Endothelial cell of umbilical vein (primary cell): ENCODE measurements around the gene MPIG6B. TPM values are rescaled to one million over a fixed set of nuclear protein-coding genes. Genes with fewer than 3 reads are reported as not detected.

ENCODE experiments used
- BruUV-seq: library from RNA; stranded (reverse); fragments of 400-500 nt; replicated peaks from 2 replicates; lab custom pipeline; 2021; lab: Mats Ljungman, UMichigan
- CTCF ChIA-PET: fragments of 300-600, 350-600 bp; sonication (Branson Sonifier 250); formaldehyde crosslinking; loops from one replicate; lab custom pipeline; 2021; ENCODE audit warnings: antibody characterized with exemption, inconsistent platforms; lab: Charles Lee
- POLR2A ChIA-PET: fragments of 300-600, 350-600 bp; sonication (Branson Sonifier 250); formaldehyde crosslinking; loops from one replicate; lab custom pipeline; 2021; ENCODE audit warnings: antibody characterized with exemption, inconsistent platforms; lab: Charles Lee
- DNase-seq: peaks from one replicate; pipeline ENCODE4 v3.0.0-alpha.2; 2011; ENCODE audit warnings: low read depth, low spot score
- FAIRE-seq: peaks from 2 replicates; lab custom pipeline; 2011; peaks lifted over from hg19 to GRCh38; lab: Jason Lieb, UNC
- H2AFZ ChIP-seq: 2 replicates; pipeline ENCODE4 v1.6.0; 2012; ENCODE audit warnings: low read depth, low read length, control low read depth, inconsistent platforms
- H3K27ac ChIP-seq: 2 replicates; pipeline ENCODE4 v1.5.1; 2011; ENCODE audit warnings: low read depth, mild to moderate bottlenecking, control low read depth, low read length, moderate library complexity; ENCODE audit not compliant: insufficient read depth
- H3K27me3 ChIP-seq, 2 experiments: 2 replicates each; pipeline versions ENCODE4 v1.6.0 to v1.6.1; 2011; ENCODE audit warnings: low read length in 2 of 2, mixed read lengths in 1 of 2; ENCODE audit not compliant: control insufficient read depth in 2 of 2, insufficient read depth in 2 of 2
- H3K36me3 ChIP-seq, 2 experiments: 2 replicates in 1 of 2; 3 replicates in 1 of 2; pipeline ENCODE4 v1.5.1; 2011; ENCODE audit warnings: low read length in 2 of 2, mild to moderate bottlenecking in 1 of 2, moderate library complexity in 1 of 2; ENCODE audit not compliant: control insufficient read depth in 2 of 2, insufficient read depth in 2 of 2; ENCODE audit errors: extremely low read depth in 1 of 2
- H3K4me1 ChIP-seq: 3 replicates; pipeline ENCODE4 v1.5.1; 2011; ENCODE audit warnings: mild to moderate bottlenecking, low read length; ENCODE audit not compliant: control insufficient read depth, insufficient read depth; ENCODE audit errors: extremely low read depth
- H3K4me2 ChIP-seq: 2 replicates; pipeline ENCODE4 v1.6.1; 2011; ENCODE audit warnings: low read length, control low read depth, mixed read lengths; ENCODE audit not compliant: insufficient read depth
- H3K4me3 ChIP-seq, 3 experiments: fragments of 200-600 bp in 1 of 3; sonication (generic), shearing (Covaris generic) in 1 of 3; replicated peaks in 1 of 3; 2 replicates each; pipeline ENCODE4 v1.5.1; 2011 to 2016; ENCODE audit warnings: control low read depth in 3 of 3, low read length in 3 of 3, mild to moderate bottlenecking in 2 of 3, inconsistent platforms in 1 of 3, low read depth in 1 of 3, moderate library complexity in 1 of 3; ENCODE audit not compliant: insufficient read depth in 1 of 3
- H3K79me2 ChIP-seq: 2 replicates; pipeline ENCODE4 v1.6.0; 2012; ENCODE audit warnings: low read length, inconsistent platforms; ENCODE audit not compliant: control insufficient read depth, insufficient read depth
- H3K9ac ChIP-seq: replicated peaks from 2 replicates; pipeline ENCODE3; 2011; ENCODE audit warnings: low read length, control low read depth; ENCODE audit not compliant: insufficient read depth; ENCODE audit errors: extremely low read depth
- H3K9me1 ChIP-seq: replicated peaks from 3 replicates; pipeline ENCODE4 v1.6.0; 2011; ENCODE audit warnings: mild to moderate bottlenecking, low read length; ENCODE audit not compliant: control insufficient read depth, insufficient read depth; ENCODE audit errors: extremely low read depth
- H3K9me3 ChIP-seq: replicated peaks from 2 replicates; pipeline ENCODE4 v1.5.1; 2012; ENCODE audit warnings: low read length, inconsistent platforms; ENCODE audit not compliant: control insufficient read depth, insufficient read depth
- H4K20me1 ChIP-seq: replicated peaks from 2 replicates; pipeline ENCODE3; 2011; ENCODE audit warnings: mild to moderate bottlenecking, low read length; ENCODE audit not compliant: control insufficient read depth, insufficient read depth; ENCODE audit errors: extremely low read depth
- EZH2 ChIP-seq: IDR thresholded peaks from 2 replicates; pipeline ENCODE4 v1.6.1; 2012; ENCODE audit warnings: borderline replicate concordance, low read depth, mild to moderate bottlenecking, moderate library complexity, low read length, inconsistent platforms; ENCODE audit not compliant: severe bottlenecking
- FOS ChIP-seq: IDR thresholded peaks from 2 replicates; pipeline ENCODE4 v1.6.1; 2011; ENCODE audit warnings: mild to moderate bottlenecking, low read length, moderate library complexity, borderline replicate concordance; ENCODE audit not compliant: insufficient read depth
- GATA2 ChIP-seq: IDR thresholded peaks from 2 replicates; pipeline ENCODE4 v1.7.0; 2011; ENCODE audit warnings: low read depth, mild to moderate bottlenecking, moderate library complexity, mixed read lengths, low read length; ENCODE audit not compliant: insufficient read length, insufficient read depth
- JUN ChIP-seq: IDR thresholded peaks from 2 replicates; pipeline ENCODE4 v1.6.1; 2011; ENCODE audit warnings: borderline replicate concordance, low read depth; ENCODE audit not compliant: insufficient read length, insufficient read depth
- MYC ChIP-seq: IDR thresholded peaks from one replicate; pipeline ENCODE4 v1.6.1; 2011; ENCODE audit warnings: mild to moderate bottlenecking, low read depth, low read length
- POLR2A ChIP-seq: IDR thresholded peaks from 2 replicates; pipeline ENCODE4 v1.6.1; 2012; ENCODE audit warnings: low read depth, mild to moderate bottlenecking, control low read depth, low read length
- POLR2AphosphoS5 ChIP-seq: IDR thresholded peaks from 2 replicates; pipeline ENCODE4 v1.6.1; 2012; ENCODE audit warnings: low read depth, mild to moderate bottlenecking, control low read depth, low read length, moderate library complexity; ENCODE audit not compliant: insufficient read depth
- dilution Hi-C: fragments of 300-500 bp; cut with MboI; formaldehyde crosslinking; loops from one replicate; pipeline ENCODE4 v1.15.0; 2019; ENCODE audit warnings: low sequenced_read_pairs; ENCODE audit not compliant: extremely low pct_ligation_motif_present
- intact Hi-C: fragments of 100-400 bp; cut with micrococcal nuclease; formaldehyde crosslinking; loops from one replicate; pipeline ENCODE4 v1.10.0; 2022
- polyA plus RNA-seq, 4 experiments: library from polyadenylated mRNA; depleted of rRNA in 3 of 4; stranded (reverse) in 3 of 4; unstranded in 1 of 4; fragments of >200 nt; gene quantifications; 2 replicates each; pipeline versions ENCODE4 v1.2.1 to v1.2.3, GENCODE V29; 2011 to 2012; ENCODE audit warnings: missing spikeins in 1 of 4
- total RNA-seq: library from RNA; stranded (reverse); gene quantifications from 2 replicates; pipeline ENCODE4 v1.2.3, GENCODE V29; 2021
- TF ChIP-seq, protein P1 (sequence below): IDR thresholded peaks from 2 replicates; pipeline ENCODE4 v1.6.1; 2011; ENCODE audit not compliant: insufficient read depth, insufficient read length
- TF ChIP-seq, protein P2 (sequence below), 2 donors: IDR thresholded peaks; 1 replicate in 1 of 2; 2 replicates in 1 of 2; pipeline ENCODE4 v1.5.1; 2011; ENCODE audit warnings: low read length in 2 of 2, mild to moderate bottlenecking in 2 of 2, moderate library complexity in 2 of 2, control low read depth in 1 of 2, inconsistent platforms in 1 of 2, low read depth in 1 of 2; ENCODE audit not compliant: insufficient read depth in 1 of 2; ENCODE audit errors: extremely low read depth in 1 of 2

The MPIG6B gene
- total and polyA plus RNA-seq, 2 donors (not counting 3 experiments of a cell fraction or from before 2014, with no cell fraction given) = not detected

DNA sequence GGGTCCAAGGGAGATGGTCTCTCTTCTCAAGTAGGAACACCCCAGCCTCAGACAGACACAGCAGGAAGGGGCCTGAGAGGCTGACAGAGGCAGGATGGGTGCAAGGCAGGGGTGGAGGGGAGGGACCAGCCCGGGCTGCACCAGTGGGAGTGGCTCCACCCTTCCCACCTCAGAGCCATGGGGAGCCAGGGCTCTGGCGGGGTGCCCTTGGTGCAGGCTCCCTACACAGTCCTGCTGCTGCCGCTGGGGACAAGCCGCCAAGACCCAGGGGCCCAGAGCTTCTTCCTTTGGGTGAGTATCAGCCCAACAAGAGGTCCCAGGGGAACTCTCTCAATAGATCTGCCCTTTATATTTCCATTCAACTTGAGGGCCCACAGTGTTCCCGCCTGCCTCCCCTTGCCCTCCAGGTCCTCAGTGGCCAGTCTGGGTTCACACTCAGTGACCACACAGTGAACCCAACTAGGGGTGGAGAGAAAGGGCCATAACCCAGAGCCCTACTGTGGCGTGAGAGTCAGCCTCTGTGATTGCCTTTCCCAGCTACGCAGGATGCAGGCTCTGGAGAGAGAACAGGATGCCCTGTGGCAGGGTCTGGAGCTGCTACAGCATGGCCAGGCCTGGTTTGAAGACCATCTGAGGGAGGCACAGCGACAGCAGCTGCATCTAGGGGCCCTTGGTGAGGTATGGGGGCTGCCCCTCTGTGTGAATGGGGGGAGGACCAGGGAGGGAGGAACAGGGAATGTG is 39.9 kb downstream of the MPIG6B start:
- TF ChIP-seq FOS = no peak
- TF ChIP-seq POLR2A = no peak
- TF ChIP-seq EZH2 = no peak
- TF ChIP-seq JUN = no peak
- TF ChIP-seq GATA2 = no peak
- TF ChIP-seq MYC = no peak
- TF ChIP-seq, protein P1, sequence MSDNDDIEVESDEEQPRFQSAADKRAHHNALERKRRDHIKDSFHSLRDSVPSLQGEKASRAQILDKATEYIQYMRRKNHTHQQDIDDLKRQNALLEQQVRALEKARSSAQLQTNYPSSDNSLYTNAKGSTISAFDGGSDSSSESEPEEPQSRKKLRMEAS = no peak
- intact Hi-C loops = no loop called here
- H4K20me1 ChIP-seq = no peaks in the 10 kb centered on the region
- H3K27me3 ChIP-seq = no peaks in the 10 kb centered on the region
- ChIA-PET POLR2A (no interaction called here), CTCF (interaction anchor here (0.7 kb wide), 1 partner anchor 33 kb away, joined by 3 read pairs; no protein-coding TSS in a partner anchor)
- H3K36me3 ChIP-seq = peaks cover 2% of the 10 kb centered on the region in 2 experiments
- no peaks in the 10 kb centered on the region for H3K79me2 ChIP-seq
- FAIRE-seq = no peak
- dilution Hi-C loops = no loop called here
- H3K27ac ChIP-seq = peak overlapping the region; percentile 2
- H3K4me3 ChIP-seq = no peak overlapping the region
- H2AFZ ChIP-seq = no peak overlapping the region
- no peaks in the 10 kb centered on the region for H3K9me3 ChIP-seq
- H3K4me2 ChIP-seq = no peak overlapping the region
- H3K9ac ChIP-seq = no peak overlapping the region
- no TSS peak for BruUV-seq
- DNase-seq = no peak
- H3K4me1 ChIP-seq = no peaks in the 10 kb centered on the region
- H3K9me1 ChIP-seq = no peaks in the 10 kb centered on the region

DNA sequence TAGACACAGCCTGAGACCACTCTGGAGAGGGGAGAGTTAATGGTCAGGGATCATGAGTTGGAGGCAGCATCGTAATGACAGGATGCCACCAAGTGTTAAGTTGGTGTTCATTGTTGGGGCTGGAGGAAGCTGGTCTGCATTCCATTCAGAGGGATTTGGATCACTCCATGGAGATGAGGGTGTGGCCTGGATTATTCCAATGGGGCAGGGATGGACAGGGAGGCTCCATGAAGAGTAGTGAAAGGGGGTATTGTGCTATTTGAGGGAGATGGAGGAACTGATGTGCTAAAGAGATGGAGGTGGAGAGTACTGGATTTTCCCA is 40.4 kb downstream of the MPIG6B start:
- no peak overlapping the region for H3K9ac ChIP-seq
- no peak overlapping the region for H3K4me2 ChIP-seq
- H3K4me1 ChIP-seq = no peaks in the 10 kb centered on the region
- intact Hi-C loops (no loop called here), dilution Hi-C loops (no loop called here)
- CTCF ChIA-PET = interaction anchor here (0.5 to 0.7 kb wide), 2 partner anchors 27 to 34 kb away, joined by 3 read pairs; no protein-coding TSS in a partner anchor
- no peaks in the 10 kb centered on the region for H3K27me3 ChIP-seq
- DNase-seq (peak; percentile 29), FAIRE-seq (peak; percentile 37)
- POLR2A ChIA-PET = no interaction called here
- no peaks in the 10 kb centered on the region for H3K79me2 ChIP-seq
- no peak overlapping the region for H3K27ac ChIP-seq
- H3K9me1 ChIP-seq = no peaks in the 10 kb centered on the region
- no peaks in the 10 kb centered on the region for H3K9me3 ChIP-seq
- peaks cover 2% of the 10 kb centered on the region in 2 experiments for H3K36me3 ChIP-seq
- BruUV-seq = no TSS peak
- no peak overlapping the region for H2AFZ ChIP-seq
- TF ChIP-seq JUN = no peak
- TF ChIP-seq, protein P2, sequence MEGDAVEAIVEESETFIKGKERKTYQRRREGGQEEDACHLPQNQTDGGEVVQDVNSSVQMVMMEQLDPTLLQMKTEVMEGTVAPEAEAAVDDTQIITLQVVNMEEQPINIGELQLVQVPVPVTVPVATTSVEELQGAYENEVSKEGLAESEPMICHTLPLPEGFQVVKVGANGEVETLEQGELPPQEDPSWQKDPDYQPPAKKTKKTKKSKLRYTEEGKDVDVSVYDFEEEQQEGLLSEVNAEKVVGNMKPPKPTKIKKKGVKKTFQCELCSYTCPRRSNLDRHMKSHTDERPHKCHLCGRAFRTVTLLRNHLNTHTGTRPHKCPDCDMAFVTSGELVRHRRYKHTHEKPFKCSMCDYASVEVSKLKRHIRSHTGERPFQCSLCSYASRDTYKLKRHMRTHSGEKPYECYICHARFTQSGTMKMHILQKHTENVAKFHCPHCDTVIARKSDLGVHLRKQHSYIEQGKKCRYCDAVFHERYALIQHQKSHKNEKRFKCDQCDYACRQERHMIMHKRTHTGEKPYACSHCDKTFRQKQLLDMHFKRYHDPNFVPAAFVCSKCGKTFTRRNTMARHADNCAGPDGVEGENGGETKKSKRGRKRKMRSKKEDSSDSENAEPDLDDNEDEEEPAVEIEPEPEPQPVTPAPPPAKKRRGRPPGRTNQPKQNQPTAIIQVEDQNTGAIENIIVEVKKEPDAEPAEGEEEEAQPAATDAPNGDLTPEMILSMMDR (IDR thresholded peaks at IDR 0.05; ENCODE audit: extremely low read depth in 1 of 2, insufficient read depth in 1 of 2, low read depth in 1 of 2, low read length in 2 of 2) = no peak
- TF ChIP-seq EZH2 = no peak
- no peak for TF ChIP-seq GATA2
- no peak for TF ChIP-seq POLR2AphosphoS5
- no peak for TF ChIP-seq POLR2A
- TF ChIP-seq FOS = no peak
- no peak for TF ChIP-seq MYC
- TF ChIP-seq, protein P1 = no peak
- no peaks in the 10 kb centered on the region for H4K20me1 ChIP-seq
- H3K4me3 ChIP-seq = no peak overlapping the region
